H9 (cell line): ENCODE measurements around the gene BTNL3. TPM values are rescaled to one million over a fixed set of nuclear protein-coding genes. Genes with fewer than 3 reads are reported as not detected.

Experiments
- DNase-seq: peaks from one replicate; pipeline ENCODE4 v3.0.0-alpha.2; 2017
- H2AFZ ChIP-seq: one replicate; pipeline ENCODE4 v1.6.1; 2013; ENCODE audit warnings: mild to moderate bottlenecking, low read length, control low read depth, moderate library complexity
- H2AK5ac ChIP-seq: 2 replicates; pipeline ENCODE4 v1.6.1; 2013; ENCODE audit warnings: low read length, control low read depth, mixed read lengths; ENCODE audit not compliant: insufficient read length
- H2BK120ac ChIP-seq: one replicate; pipeline ENCODE4 v1.6.1; 2013; ENCODE audit warnings: low read depth, mild to moderate bottlenecking, low read length, control low read depth, inconsistent platforms; ENCODE audit not compliant: poor library complexity, severe bottlenecking
- H2BK12ac ChIP-seq: 2 replicates; pipeline ENCODE4 v1.6.1; 2013; ENCODE audit warnings: low read length, control low read depth, mixed read lengths, low read depth; ENCODE audit not compliant: insufficient read length
- H2BK15ac ChIP-seq: 2 replicates; pipeline ENCODE4 v1.6.1; 2013; ENCODE audit warnings: low read depth, low read length, control low read depth
- H2BK20ac ChIP-seq: one replicate; pipeline ENCODE4 v1.6.1; 2013; ENCODE audit warnings: low read depth, mild to moderate bottlenecking, low read length, control low read depth, inconsistent platforms; ENCODE audit not compliant: poor library complexity, severe bottlenecking
- H2BK5ac ChIP-seq: 2 replicates; pipeline ENCODE4 v1.6.1; 2013; ENCODE audit warnings: low read length, control low read depth, mixed read lengths; ENCODE audit not compliant: insufficient read length
- H3K14ac ChIP-seq: 2 replicates; pipeline ENCODE4 v1.6.1; 2013; ENCODE audit warnings: low read length, control low read depth; ENCODE audit not compliant: insufficient read depth
- H3K18ac ChIP-seq: 2 replicates; pipeline ENCODE4 v1.6.1; 2013; ENCODE audit warnings: low read depth, mild to moderate bottlenecking, mixed read lengths, low read length, control low read depth; ENCODE audit not compliant: insufficient read length
- H3K23ac ChIP-seq: 2 replicates; pipeline ENCODE4 v1.6.1; 2013; ENCODE audit warnings: low read length, control low read depth, mixed read lengths, low read depth; ENCODE audit not compliant: insufficient read length
- H3K23me2 ChIP-seq: 2 replicates; pipeline ENCODE4 v1.6.1; 2013; ENCODE audit warnings: low read depth, mild to moderate bottlenecking, mixed read lengths, low read length, control low read depth; ENCODE audit not compliant: insufficient read length, poor library complexity, severe bottlenecking
- H3K27ac ChIP-seq: 2 replicates; pipeline ENCODE4 v1.5.1; 2013; ENCODE audit warnings: low read length, control low read depth, mixed read lengths, low read depth; ENCODE audit not compliant: insufficient read length
- H3K27me3 ChIP-seq: 2 replicates; pipeline ENCODE4 v1.6.1; 2013; ENCODE audit warnings: low read length, control low read depth, inconsistent platforms; ENCODE audit not compliant: insufficient read depth
- H3K4ac ChIP-seq: 2 replicates; pipeline ENCODE4 v1.6.1; 2013; ENCODE audit warnings: low read depth, mild to moderate bottlenecking, control low read depth, inconsistent platforms, low read length, moderate library complexity
- H3K4me1 ChIP-seq: 2 replicates; pipeline ENCODE4 v1.6.1; 2013; ENCODE audit warnings: low read length, control low read depth, inconsistent platforms; ENCODE audit not compliant: insufficient read depth
- H3K4me2 ChIP-seq: 2 replicates; pipeline ENCODE4 v1.6.1; 2013; ENCODE audit warnings: low read length, control low read depth, mixed read lengths; ENCODE audit not compliant: insufficient read length, insufficient read depth
- H3K56ac ChIP-seq: 2 replicates; pipeline ENCODE4 v1.6.1; 2013; ENCODE audit warnings: low read depth, mild to moderate bottlenecking, mixed read lengths, low read length, control low read depth; ENCODE audit not compliant: insufficient read length
- H3K79me1 ChIP-seq: 2 replicates; pipeline ENCODE4 v1.6.1; 2013; ENCODE audit warnings: low read depth, mild to moderate bottlenecking, moderate library complexity, low read length, control low read depth, inconsistent platforms; ENCODE audit not compliant: insufficient read depth, poor library complexity, severe bottlenecking
- H3K79me2 ChIP-seq: 2 replicates; pipeline ENCODE4 v1.6.1; 2013; ENCODE audit warnings: low read length, control low read depth, inconsistent platforms; ENCODE audit not compliant: insufficient read depth
- H3K9ac ChIP-seq: 2 replicates; pipeline ENCODE4 v1.6.1; 2013; ENCODE audit warnings: low read length, control low read depth, mixed read lengths; ENCODE audit not compliant: insufficient read length; ENCODE audit errors: extremely low read depth
- H3K9me3 ChIP-seq: one replicate; pipeline ENCODE4 v1.6.1; 2013; ENCODE audit warnings: low read depth, low read length, inconsistent platforms; ENCODE audit not compliant: control insufficient read depth
- H3T11ph ChIP-seq: one replicate; pipeline ENCODE4 v1.6.1; 2013; ENCODE audit warnings: mild to moderate bottlenecking, low read length, control low read depth, inconsistent platforms
- H4K20me1 ChIP-seq: one replicate; pipeline ENCODE4 v1.6.1; 2013; ENCODE audit not compliant: control insufficient read depth, insufficient read length, insufficient read depth
- H4K5ac ChIP-seq: 2 replicates; pipeline ENCODE4 v1.6.1; 2013; ENCODE audit warnings: low read depth, mild to moderate bottlenecking, mixed read lengths, low read length, control low read depth; ENCODE audit not compliant: insufficient read length
- H4K8ac ChIP-seq: replicated peaks from 2 replicates; pipeline ENCODE4 v1.6.1; 2013; ENCODE audit warnings: low read length, control low read depth, mixed read lengths, low read depth; ENCODE audit not compliant: insufficient read length
- H4K91ac ChIP-seq: 2 replicates; pipeline ENCODE4 v1.6.1; 2013; ENCODE audit warnings: low read depth, mild to moderate bottlenecking, moderate library complexity, mixed read lengths, low read length, control low read depth; ENCODE audit not compliant: insufficient read length
- H3K27ac Mint-ChIP-seq, 3 experiments: 2 replicates in 2 of 3; 3 replicates in 1 of 3; pipeline ENCODE4 v1.8.0; 2020 to 2021; ENCODE audit warnings: mixed read lengths in 3 of 3, mild to moderate bottlenecking in 1 of 3, moderate library complexity in 1 of 3
- H3K27me3 Mint-ChIP-seq: 2 replicates; pipeline ENCODE4 v1.8.0; 2021; ENCODE audit warnings: low read depth, mild to moderate bottlenecking, moderate library complexity, mixed read lengths
- H3K36me3 Mint-ChIP-seq, 3 experiments: 2 replicates in 2 of 3; 3 replicates in 1 of 3; pipeline ENCODE4 v1.8.0; 2020 to 2021; ENCODE audit warnings: low read depth in 3 of 3, mixed read lengths in 3 of 3; ENCODE audit not compliant: insufficient read depth in 1 of 3
- H3K4me1 Mint-ChIP-seq, 2 experiments: 2 replicates each; pipeline ENCODE4 v1.8.0; 2020; ENCODE audit warnings: mixed read lengths in 2 of 2
- H3K4me3 Mint-ChIP-seq, 2 experiments: 2 replicates in 1 of 2; 3 replicates in 1 of 2; pipeline ENCODE4 v1.8.0; 2020 to 2021; ENCODE audit warnings: mild to moderate bottlenecking in 2 of 2, mixed read lengths in 2 of 2, moderate library complexity in 1 of 2
- H3K9me3 Mint-ChIP-seq, 2 experiments: 2 replicates in 1 of 2; 3 replicates in 1 of 2; pipeline ENCODE4 v1.8.0; 2020; ENCODE audit warnings: mild to moderate bottlenecking in 2 of 2, mixed read lengths in 2 of 2, moderate library complexity in 1 of 2
- CTCF ChIP-seq: fragments of 200-600 bp; sonication (generic); conservative IDR thresholded peaks from 3 replicates; pipeline ENCODE4 v1.8.0; 2021; ENCODE audit warnings: antibody characterized with exemption, mild to moderate bottlenecking
- WGBS: extraction: QIAGEN DNeasy Blood & Tissue Kit; methylation state at CpG from one replicate; pipeline ENCODE4 v1.1.7; 2013; ENCODE audit warnings: missing lambda C conversion rate, low lambda C conversion rate, mixed read lengths; ENCODE audit not compliant: insufficient read length; ENCODE audit errors: extremely low coverage; 5-methylcytosine and 5-hydroxymethylcytosine counted together
- total RNA-seq: library from RNA; stranded (reverse); gene quantifications from 2 replicates; pipeline ENCODE4 v1.2.1, GENCODE V29; 2021

The BTNL3 gene
- total RNA-seq, 1 experiment from 2014 or later, result not detected

DNA sequence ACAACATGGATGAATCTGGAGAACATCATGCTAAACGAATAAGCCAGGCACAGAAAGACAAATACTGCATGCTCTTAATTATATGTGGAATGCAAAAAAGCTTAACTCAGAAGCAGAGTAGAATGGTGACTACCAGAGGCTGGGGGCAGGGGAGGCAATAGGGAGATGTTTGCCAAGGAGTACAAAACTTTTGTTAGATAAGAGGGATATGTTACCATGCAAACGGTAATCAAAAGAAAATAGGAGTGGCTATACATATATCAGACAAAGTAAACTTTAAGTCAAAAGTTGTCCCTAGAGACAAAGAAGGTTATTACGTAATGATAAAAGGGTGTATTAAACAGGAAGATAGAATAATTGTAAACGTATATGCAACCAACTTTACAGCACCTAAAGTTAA lies 17.8 kb upstream of the BTNL3 start:
- Histone ChIP-seq H4K5ac (no peak overlapping the region), H3K79me2 (no peaks in the 10 kb centered on the region), H3K79me1 (no peaks in the 10 kb centered on the region), H2BK15ac (no peak overlapping the region), H4K20me1 (no peaks in the 10 kb centered on the region), H3K18ac (no peak overlapping the region), H3K14ac (no peak overlapping the region), H2AFZ (no peak overlapping the region), H3K27ac (no peak overlapping the region), H4K8ac (no peak overlapping the region), H3K4me1 (no peaks in the 10 kb centered on the region), H3K23me2 (no peaks in the 10 kb centered on the region), H2BK120ac (no peak overlapping the region), H3K56ac (no peak overlapping the region), H2BK12ac (no peak overlapping the region), H2BK5ac (no peak overlapping the region), H3K4ac (no peak overlapping the region), H3T11ph (no peak overlapping the region), H3K9ac (no peak overlapping the region), H2BK20ac (no peak overlapping the region), H2AK5ac (no peak overlapping the region), H3K27me3 (no peaks in the 10 kb centered on the region), H4K91ac (no peak overlapping the region), H3K4me2 (no peak overlapping the region), H3K9me3 (no peaks in the 10 kb centered on the region), H3K23ac (no peak overlapping the region)
- Mint-ChIP-seq H3K27ac (no peak overlapping the region), H3K4me1 (no peaks in the 10 kb centered on the region), H3K9me3 (peaks cover 0 to 13% of the 10 kb centered on the region in 2 experiments; a peak in 2 of 5 replicates), H3K4me3 (no peak overlapping the region), H3K27me3 (peaks cover 1% of the 10 kb centered on the region), H3K36me3 (no peaks in the 10 kb centered on the region)
- no CpG with 5 or more reads among the region's 4 CpGs for WGBS
- no peak for DNase-seq
- no peak for TF ChIP-seq CTCF
